GM11168 (cell line): ENCODE results near the gene TGFBR2.

Experiments
- in situ Hi-C: fragments of 300-500 bp; cut with MboI; formaldehyde crosslinking; loops from one replicate; pipeline ENCODE4 v1.12.0; 2022; ENCODE audit warnings: low sequenced_read_pairs; ENCODE audit not compliant: unreplicated experiment

Gene TGFBR2

DNA sequence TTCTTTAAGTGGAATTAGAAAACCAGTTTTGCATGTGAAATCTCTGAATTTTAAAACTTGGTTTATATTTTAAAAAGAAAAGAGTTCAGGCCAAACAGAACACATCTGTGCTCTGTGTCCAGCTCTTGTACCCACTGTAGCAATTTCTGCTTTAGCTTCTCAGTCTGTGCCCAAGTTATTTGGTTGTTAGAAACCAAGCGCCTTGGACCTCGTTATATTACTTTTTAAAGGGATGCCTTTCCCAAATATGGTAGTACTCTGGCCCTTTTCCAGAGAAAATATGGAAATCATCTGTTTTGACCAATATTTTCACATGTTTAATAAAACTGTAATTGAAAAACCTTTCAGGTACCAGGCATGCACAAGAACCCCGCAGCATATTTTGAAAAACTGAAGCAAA is 27.3 kb downstream of the TGFBR2 start:
- in situ Hi-C loops: no loop called here

DNA sequence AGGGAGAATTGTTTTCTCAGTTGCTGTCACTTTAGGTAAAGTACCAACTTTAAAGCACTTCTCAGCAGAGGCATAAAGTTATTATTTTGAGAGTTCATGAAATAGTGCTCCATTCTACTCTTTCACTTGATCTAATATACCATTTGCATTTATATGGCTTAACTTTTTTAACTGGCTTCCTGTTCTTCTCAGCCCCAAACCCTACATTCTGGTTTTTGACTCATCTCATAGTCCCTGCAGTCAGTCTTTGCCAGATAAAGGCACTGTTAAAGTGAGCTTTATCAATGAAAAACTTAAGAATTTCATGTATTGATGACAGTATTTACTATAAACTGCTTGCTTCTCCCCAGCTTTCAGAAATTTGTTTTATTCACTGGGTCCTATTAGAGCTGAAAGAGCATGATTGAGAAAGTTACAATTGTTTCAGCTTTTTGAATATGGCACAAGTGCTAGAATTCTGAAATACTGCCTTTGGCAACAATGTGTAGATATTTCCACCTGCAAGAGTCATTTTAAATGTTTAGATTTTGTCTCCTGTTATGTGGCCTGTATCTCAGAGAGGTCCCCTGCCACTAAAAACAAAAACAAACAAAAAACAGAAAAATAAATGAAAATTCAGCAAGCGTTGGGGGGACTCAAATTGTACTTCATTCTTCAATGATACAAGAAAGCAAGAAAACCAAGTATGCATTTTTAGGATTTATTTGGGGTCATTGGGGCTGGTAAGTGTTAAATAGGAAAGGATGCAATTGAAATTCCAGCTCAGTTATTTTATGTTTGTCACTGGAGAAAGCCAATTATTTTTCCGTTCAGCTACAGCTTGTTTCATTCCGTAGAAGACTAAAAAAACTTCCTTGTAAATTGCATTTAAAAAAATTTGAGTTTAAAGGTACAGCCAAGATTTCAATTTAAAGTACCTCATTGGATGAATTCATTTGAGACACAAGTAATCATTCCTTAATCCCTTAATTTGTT is 28.6 kb downstream of the TGFBR2 start:
- in situ Hi-C loops: no loop called here

DNA sequence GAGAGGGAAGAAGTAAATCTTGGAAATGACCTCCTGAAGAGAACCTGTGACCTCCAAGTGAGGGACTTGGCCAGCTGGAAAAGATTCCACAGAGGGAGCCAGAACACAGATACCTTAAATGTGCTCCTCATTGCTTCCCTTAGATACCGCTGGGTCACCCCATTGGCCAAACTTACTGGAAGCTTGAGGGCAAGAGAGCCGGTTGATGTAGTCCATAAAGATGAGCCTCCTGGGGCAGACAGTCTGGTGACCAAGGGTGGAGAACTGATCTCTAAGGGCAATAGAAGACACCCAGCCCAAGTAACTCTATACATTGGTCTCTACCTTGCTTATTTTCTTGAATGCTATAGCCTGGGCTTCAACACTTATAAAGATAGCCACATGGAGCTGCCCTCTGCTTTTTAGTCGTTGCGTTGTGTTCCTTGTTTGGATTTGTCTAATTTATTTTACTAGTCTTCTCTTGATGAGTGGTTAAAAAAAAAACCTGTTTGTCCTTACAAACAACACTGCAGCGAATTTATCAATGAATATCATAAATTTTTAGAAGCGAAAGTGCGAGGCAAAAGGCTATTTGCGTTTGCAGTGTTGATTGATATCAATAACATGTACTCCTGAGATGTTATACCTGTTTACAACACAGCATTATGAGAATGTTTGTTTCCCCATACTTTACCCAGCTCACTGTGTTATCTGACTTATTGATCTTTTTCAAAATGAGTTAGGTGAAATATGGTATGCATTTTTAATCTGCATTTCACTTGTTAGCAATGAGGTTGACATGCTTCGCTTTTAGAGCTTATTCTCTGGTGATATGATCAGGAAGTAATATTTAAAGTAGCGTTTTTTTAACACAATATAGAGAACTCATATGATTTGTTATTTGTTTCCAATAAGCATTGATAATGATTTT is 31.2 kb downstream of the TGFBR2 start:
- in situ Hi-C loops: no loop called here

DNA sequence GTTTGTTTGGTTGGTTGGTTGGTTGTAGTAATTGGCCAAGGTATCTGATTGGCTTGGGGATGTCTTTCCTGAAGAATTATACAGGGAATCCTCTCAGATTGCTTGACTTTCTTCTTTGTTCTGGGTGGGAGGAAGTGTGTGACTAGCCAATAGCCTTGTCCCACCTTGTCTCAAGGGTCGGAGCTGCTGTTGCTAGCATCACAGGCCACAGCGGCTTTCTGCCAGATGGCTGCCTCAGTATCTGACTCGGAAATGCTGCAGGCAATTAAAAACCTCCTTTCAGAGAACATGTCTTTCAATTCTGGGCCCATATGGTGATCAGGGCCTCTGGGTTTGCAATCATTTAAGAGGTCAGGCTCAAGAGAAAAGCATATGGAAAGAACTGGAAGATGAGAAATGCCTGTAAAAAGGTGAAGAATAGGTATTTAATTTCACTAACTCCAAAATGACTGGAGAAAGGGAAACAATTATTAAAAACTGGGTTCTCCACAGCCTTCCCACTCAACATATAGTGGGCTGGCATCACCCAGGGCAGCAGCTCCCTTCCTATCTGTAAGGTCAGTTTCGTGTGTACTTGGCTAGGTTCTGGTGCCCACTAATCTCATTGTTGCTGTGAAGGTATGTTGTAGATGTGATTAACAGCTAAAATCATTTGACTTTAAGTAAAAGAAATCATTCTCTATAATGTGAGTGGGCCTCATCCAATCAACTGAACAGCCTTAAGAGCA is 32.4 kb downstream of the TGFBR2 start:
- in situ Hi-C loops: no loop called here

DNA sequence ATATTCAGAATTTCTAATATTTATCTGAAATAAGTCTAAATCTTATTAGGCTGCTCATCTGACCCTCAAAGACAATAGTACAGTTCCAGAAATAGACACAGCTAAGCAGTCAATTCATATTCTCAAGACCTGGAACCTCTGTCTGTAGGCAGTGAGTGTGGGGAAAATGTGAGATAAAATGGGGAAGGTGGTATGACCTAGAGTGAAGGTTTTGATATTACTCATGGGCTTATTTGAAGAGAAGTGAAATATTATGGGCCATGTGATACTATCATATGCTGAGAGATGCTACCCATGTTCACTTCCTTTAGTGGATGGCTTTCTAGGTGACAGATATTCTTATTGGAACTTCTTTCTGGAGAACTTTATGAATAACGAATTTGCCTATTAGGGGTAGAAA is 33.5 kb downstream of the TGFBR2 start:
- in situ Hi-C loops: no loop called here

DNA sequence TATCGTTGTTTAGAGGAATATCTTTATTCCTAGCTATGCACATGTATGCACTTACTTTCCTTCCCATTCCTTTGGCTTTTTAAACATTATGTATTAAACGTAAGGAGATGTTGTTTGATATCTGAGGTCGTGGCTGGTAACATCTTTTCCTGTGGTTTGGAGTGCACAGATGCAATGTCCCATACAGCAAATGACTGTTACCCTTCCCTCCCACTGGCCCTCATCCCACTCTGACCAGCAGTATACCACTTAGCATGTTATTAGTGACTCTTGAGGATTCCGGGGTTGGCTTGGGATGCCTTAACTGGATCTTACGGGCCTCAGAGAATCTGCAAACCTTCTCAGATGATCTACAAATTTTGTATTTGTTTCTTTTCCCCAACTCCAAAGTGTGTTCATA is 34.5 kb downstream of the TGFBR2 start:
- in situ Hi-C loops: no loop called here

DNA sequence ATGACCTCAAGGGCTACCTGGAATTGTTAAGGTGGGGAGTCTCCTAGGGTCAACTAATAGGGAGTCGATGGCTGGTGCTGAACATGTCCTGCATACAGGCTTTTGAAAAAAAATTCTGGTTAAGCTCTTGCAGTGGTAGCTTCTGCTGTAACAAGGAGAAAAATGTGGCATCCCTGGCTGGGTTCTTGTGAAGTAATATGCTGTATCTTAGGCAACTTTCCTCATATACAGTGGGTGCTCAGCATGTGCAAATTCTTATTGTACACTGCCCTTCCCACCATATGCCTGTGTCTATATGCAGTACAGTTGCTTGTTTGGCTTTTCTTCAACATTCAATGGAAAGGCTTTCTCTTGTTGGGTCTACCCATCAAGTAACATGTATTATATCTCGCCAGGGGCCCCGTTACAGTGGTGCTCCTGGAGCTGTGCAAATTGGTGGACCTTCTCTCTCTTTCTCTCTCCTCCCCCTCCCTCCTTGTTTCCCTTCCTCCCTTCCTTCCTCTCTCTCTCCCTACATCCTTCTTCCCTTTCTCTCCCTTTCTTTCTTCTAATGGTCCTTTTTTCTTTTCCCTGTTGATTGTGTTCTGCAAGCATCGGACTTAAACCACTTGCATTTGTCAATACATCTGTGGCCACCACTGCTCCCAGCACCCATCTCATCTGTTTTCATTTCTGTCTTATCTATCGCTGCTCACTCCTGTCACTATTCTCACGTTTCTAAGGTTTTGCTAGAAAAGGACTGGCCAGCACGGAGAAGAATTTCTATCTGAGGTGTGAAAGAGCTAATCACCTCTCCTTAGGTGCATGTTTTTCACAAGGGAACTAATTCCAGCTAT is 35.2 kb downstream of the TGFBR2 start:
- in situ Hi-C loops: no loop called here

DNA sequence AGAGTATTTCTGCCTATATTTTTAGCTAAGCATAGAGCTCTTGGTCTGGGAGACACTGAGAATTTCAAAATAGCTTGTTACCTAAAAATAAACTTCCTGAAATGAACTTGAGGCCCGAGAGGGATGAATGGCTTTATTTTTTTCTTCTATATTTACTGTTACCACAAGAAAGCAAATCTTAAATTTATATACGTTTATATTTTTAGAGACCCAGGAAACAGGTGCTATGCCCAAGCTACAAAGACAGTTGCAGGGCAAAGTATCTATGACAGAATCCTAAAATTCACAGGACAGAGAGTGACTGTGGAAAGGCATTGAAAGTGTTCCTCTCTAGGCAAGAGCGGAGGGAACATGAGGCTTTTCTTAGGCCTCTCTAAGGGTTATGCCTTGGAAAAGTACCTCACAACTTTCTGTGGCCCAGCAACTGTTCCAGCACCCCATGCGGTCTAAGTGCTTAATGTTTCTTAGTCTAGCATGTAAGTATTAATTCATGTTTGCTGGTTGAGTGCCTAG is 36.5 kb downstream of the TGFBR2 start:
- in situ Hi-C loops: no loop called here

DNA sequence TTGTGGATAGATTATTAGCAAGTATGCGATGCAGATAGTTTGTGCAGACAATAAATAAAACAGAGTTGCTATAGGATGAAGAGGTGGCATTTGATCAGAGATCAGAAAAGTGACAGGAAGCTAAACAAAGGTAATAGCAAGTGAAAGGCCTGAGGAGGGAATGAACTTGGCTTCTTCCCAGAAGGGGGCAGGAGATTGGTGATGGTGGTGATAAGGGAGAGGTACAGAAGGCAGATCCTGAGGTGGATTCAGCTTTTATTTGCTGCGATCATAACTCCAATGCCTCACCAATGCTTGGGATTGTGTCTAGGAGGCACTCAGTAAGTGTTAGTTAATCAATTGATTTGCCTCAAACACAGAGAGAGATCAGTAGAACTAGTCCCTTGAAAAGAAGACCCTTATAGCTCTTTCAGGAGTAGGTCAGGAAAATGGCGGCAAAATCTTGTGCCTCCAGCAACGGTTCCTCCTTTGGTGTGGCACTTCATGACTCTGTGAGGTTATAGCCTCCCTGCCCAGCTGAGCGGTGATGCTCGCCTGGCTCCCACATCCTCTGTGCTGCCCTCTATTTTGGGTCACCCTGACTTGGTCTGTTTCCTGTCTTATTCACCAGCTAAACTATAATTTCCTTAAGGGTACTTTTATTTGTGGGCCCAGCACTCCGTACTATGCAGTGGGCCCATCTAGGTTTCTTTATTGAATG is 37.5 kb downstream of the TGFBR2 start:
- in situ Hi-C loops: no loop called here

DNA sequence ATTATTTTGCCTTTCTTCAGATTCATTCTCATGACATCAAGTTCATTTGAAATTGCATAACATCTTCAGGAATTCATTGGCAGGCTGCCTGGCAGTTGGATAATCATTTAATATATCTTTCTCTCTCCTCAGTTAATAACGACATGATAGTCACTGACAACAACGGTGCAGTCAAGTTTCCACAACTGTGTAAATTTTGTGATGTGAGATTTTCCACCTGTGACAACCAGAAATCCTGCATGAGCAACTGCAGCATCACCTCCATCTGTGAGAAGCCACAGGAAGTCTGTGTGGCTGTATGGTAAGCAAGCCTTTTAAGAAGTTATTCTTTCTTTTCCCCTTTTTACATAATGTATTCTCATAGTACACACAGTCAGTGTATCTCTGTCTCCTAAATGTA is 38.2 kb downstream of the TGFBR2 start:
- in situ Hi-C loops: no loop called here

DNA sequence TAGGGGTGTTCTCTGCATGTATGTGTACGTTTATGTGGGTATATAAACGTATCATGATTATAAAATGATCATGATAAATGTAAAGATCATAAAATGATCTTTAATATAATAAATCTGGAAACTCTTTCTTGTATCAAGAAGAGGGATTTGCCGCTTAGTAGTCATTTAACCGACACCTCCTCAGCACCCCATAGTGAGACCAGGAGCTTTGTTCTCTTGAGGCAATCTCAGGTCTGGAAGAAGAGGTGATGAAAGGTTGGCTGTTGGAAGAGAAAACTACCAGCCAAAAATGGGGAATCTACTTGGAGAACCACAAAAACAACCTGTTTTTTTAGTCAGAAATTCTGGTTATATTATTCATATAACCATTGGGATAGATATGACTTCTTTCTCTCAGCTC is 38.7 kb downstream of the TGFBR2 start:
- in situ Hi-C loops: no loop called here

DNA sequence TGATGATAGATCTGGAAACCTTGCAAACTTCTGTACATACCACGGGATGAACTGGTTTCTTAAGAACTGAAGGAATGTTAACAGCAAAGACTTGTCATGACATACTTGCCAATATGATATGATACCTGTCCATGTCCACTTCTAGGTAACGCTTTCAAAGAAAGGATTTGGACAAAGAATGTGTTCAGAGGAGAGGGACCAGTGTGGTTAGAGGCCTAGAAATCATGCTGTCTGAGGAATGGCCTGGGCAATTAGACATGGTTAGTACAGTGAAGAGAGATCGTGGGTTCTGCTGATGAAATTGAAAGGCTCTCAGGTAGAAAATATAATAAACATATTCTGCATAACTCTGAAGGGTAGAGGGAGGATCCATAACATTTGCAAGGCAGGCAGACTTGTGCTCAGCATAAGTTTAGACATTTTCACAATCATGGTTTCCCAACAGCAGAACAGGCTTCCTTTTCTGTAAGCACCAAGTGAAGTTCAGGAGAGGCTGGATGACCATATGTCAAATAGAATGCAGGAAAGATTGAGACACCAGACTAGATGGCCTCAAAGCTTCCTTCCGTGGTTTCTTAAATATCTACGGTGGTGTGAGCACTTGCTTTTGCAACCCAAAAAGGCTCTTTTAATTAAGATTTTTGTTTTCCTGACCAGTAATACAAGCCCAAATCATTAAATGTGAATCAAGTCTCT is 39.9 kb downstream of the TGFBR2 start:
- in situ Hi-C loops: no loop called here

DNA sequence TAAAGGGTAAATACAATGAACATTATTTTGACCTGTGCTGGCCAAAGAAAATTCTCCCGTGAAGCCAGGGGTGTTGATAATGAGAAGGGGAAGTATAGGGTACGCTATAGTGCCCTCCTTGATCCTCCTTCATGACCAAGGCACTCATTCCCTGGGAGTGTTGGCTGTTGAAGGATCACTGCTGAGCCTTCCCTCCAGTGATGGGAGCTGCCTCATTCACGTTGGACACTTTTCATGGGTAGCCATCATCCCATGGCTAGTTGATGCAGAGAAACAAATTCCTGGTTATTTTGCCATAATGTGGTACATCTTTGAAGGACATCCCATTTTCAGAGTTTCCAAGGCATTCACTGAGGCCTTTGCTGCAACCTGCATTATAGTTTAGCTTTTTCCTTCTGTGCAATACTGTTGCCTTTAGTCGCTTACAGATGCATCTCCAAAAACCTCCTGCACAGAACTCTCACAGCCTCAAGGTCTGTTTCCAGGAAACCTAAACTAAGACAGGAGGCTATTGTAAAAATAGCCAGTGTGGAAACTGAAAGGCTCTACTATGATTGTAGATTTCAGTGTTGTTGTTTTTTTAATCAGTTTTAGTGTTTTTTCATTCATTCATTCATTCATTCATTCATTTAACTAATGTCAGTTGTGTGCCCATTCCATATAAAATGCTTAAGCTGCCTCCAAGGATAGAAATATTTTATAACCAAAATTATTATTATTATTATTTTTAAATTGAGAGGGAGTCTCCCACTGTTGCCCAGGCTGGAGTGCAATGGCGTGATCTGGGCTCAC is 40.8 kb downstream of the TGFBR2 start:
- in situ Hi-C loops: no loop called here

DNA sequence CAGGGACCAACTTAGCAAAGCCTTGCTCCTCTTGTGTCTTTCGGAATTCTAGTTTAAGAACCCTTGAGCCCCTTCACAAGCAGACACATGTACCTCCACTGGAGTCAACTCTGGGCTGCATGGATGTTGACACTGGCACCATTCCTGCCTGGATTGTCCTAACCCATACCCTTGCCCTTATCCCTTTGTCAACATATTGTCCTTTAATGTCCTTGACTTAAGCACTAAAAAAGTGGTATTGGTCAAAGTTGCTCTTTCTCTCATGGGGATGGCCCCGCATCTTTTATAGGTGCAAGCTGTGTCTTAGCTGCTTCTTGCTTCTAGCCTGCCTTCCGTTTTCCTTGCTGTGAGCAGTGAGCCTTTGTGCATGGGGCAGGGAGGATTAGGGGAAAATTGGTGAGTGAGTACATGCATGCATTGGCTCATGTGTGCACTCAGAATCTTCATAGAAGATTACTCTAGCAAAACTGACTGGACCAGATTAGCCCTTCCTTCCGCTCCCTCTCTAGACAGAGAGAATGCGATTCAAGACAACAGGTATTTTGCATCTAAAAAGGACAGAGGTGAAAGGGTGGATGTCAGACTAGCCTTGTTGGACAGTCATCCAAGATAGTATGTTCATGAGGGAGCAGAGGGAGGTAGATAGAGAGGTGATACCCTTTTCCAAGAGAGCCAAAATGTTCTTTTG is 42.4 kb downstream of the TGFBR2 start:
- in situ Hi-C loops: no loop called here

DNA sequence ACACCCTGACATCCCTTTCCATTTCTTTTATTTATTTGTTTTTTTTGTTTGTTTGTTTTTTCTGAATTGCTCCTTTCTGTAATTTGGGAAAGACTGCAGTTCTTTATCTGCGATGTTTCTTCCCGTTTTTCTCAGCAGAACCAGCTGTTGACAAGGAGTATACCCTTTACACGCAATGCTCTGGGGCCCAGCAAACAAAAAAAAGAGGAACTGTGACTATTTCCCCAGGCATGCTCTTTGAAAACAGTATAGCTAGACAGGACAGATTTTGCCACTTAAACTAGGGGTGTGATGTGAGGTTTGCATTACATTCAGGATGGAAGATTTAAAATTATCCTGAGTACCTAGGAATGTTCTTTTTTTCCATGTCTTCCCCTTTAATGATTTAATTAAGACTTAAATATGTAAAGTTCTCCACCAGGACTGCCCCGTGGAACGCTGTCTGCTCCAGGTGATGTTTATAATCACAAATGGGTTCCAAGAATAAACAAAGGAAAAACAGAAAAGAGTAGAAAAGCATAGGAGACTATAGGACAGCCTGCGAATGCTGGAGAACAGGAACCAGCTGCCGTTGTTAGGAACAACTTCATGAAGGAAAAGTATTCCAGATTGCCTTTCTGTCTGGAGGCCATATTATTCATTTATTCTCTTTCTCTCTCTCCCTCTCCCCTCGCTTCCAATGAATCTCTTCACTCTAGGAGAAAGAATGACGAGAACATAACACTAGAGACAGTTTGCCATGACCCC is 43.3 kb downstream of the TGFBR2 start:
- in situ Hi-C loops: no loop called here

DNA sequence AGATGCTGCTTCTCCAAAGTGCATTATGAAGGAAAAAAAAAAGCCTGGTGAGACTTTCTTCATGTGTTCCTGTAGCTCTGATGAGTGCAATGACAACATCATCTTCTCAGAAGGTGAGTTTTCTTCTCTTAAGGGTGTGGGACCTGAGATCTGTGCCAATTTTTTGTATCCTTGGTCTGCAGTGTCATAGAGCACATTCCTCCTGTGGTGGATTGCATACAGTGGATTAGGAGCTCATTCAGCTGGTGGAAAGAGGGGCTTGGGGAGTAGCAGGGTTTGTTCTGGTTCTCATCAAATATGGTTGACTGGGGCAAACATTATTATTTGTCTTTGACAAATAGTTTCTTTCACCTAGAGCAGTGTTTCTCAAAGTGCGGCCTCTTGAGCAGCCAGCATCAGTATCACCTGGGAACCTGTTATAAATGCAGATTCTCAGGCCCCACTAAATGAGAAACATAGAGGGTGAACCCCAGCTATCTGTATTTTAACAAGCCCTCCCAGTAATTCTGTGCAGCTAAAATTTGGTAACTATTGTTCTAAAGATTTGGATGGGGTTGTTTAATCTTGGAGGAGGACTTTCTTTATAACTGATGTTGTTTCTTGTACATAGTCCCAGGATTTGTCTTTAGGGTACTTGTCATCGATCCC is 44.1 kb downstream of the TGFBR2 start:
- in situ Hi-C loops: no loop called here
